ENCODE measurements around the gene SFTPB.

- TF ChIP-seq CTCF (IDR thresholded peaks at IDR 0.05) = no peak
- TF ChIP-seq EZH2 (IDR thresholded peaks at IDR 0.05) = no peak
These were observed 31.3 kb upstream of the SFTPB start for GRCh38 chr2:85699325-85699724.
